Activated CD4-positive, alpha-beta memory T cell treated with anti-CD3 and anti-CD28 coated beads, Interleukin-2, amount 10 ng/mL, durations not matched to agents 7 days and 5 days (primary cell): ENCODE measurements around the gene CCNJ. TPM values are rescaled to one million over a fixed set of nuclear protein-coding genes. Genes with fewer than 3 reads are reported as not detected.
"Not testable (repeated sequence)": the region's sequence is repeated elsewhere in the genome, so short reads cannot be mapped to it uniquely, and the experiment has no call there.

ENCODE experiments used
- CTCF ChIA-PET: fragments of 350-600 bp; sonication (Branson Sonifier 250); formaldehyde crosslinking; loops from one replicate; lab custom pipeline; 2021; ENCODE audit warnings: antibody characterized with exemption, inconsistent platforms; lab: Charles Lee
- POLR2A ChIA-PET: fragments of 350-600 bp; sonication (Branson Sonifier 250); formaldehyde crosslinking; loops from one replicate; lab custom pipeline; 2021; ENCODE audit warnings: antibody characterized with exemption; lab: Charles Lee
- DNase-seq: peaks from one replicate; pipeline ENCODE4 v3.0.0-alpha.2; 2020
- H3K27ac Mint-ChIP-seq: one replicate; pipeline ENCODE4 v1.8.0; 2021; ENCODE audit warnings: mild to moderate bottlenecking, mixed read lengths
- H3K27me3 Mint-ChIP-seq: one replicate; pipeline ENCODE4 v1.8.0; 2021; ENCODE audit warnings: mixed read lengths
- H3K36me3 Mint-ChIP-seq: one replicate; pipeline ENCODE4 v1.8.0; 2021; ENCODE audit warnings: low read depth, mixed read lengths
- H3K4me1 Mint-ChIP-seq: one replicate; pipeline ENCODE4 v1.8.0; 2021; ENCODE audit warnings: mixed read lengths
- H3K4me3 Mint-ChIP-seq: one replicate; pipeline ENCODE4 v1.8.0; 2021; ENCODE audit warnings: mild to moderate bottlenecking, mixed read lengths
- H3K9me3 Mint-ChIP-seq: one replicate; pipeline ENCODE4 v1.8.0; 2021; ENCODE audit warnings: mixed read lengths
- total RNA-seq, 2 experiments: library from RNA; stranded (reverse); gene quantifications; one replicate each; pipeline ENCODE4 v1.2.3, GENCODE V29; 2021

CCNJ gene
- total RNA-seq, 2 experiments from 2014 or later: 4.7 to 5.6 TPM

- Mint-ChIP-seq H3K36me3 (no peaks in the 10 kb centered on the region), H3K4me3 (no peak overlapping the region), H3K27ac (no peak overlapping the region), H3K9me3 (no peaks in the 10 kb centered on the region), H3K27me3 (peaks cover 22% of the 10 kb centered on the region), H3K4me1 (peaks cover 6% of the 10 kb centered on the region)
- DNase-seq: no peak
- ChIA-PET CTCF (interaction anchor here (0.8 kb wide), 1 partner anchor 191 kb away, joined by 5 read pairs; no protein-coding TSS in a partner anchor), POLR2A (interaction anchor here (0.8 kb wide), 1 partner anchor 132 kb away, joined by 3 read pairs; no protein-coding TSS in a partner anchor)
Observed at GRCh38 chr10:96038476-96039387, 4.7 kb upstream of the CCNJ start.

- ChIA-PET CTCF (interaction anchor here (0.7 kb wide), 1 partner anchor 1618 kb away, joined by 3 read pairs; no protein-coding TSS in a partner anchor), POLR2A (no interaction called here)
- H3K4me3 Mint-ChIP-seq: no peak overlapping the region
- DNase-seq: no peak
- H3K27ac Mint-ChIP-seq: no peak overlapping the region
- H3K4me1 Mint-ChIP-seq: peaks cover 21% of the 10 kb centered on the region
- peaks cover 7% of the 10 kb centered on the region for H3K36me3 Mint-ChIP-seq
- H3K27me3 Mint-ChIP-seq: peaks cover 16% of the 10 kb centered on the region
- H3K9me3 Mint-ChIP-seq: no peaks in the 10 kb centered on the region
Observed at GRCh38 chr10:96041146-96041545, 2.2 kb upstream of the CCNJ start.

- Mint-ChIP-seq H3K27me3 (no peaks in the 10 kb centered on the region), H3K27ac (peak overlapping the region; percentile 63)
Observed at GRCh38 chr10:96043893-96044715, 721 bp downstream of the CCNJ start.

GRCh38 chr10:96044736-96045135, 1.4 kb downstream of the CCNJ start:
- Mint-ChIP-seq H3K4me1 (peaks cover 39% of the 10 kb centered on the region), H3K9me3 (no peaks in the 10 kb centered on the region), H3K27ac (no peak overlapping the region), H3K27me3 (no peaks in the 10 kb centered on the region), H3K4me3 (peak overlapping the region; percentile 88), H3K36me3 (peaks cover 32% of the 10 kb centered on the region)
- DNase-seq: no peak
- ChIA-PET POLR2A (interaction anchor here (1.5 to 3.6 kb wide), 3 partner anchors 18 to 85 kb away, joined by 6 to 33 read pairs (median 27); partner anchors contain the start of gene ZNF518A), CTCF (interaction anchor here (1.4 kb wide), 1 partner anchor 45 kb away, joined by 4 read pairs; no protein-coding TSS in a partner anchor)

More at GRCh38 chr10:96043893-96044715, 721 bp downstream of the CCNJ start:
- H3K9me3 Mint-ChIP-seq: no peaks in the 10 kb centered on the region
- H3K4me1 Mint-ChIP-seq: peaks cover 39% of the 10 kb centered on the region
- peak; percentile 52 for DNase-seq
- ChIA-PET CTCF (interaction anchor here (0.7 to 1.7 kb wide), 4 partner anchors 45 to 350 kb away, joined by 4 read pairs; partner anchors contain the start of gene TCTN3), POLR2A (interaction anchor here (1.5 to 3.6 kb wide), 3 partner anchors 19 to 86 kb away, joined by 6 to 33 read pairs (median 27); partner anchors contain the start of gene ZNF518A)
- peak overlapping the region; percentile 88 for H3K4me3 Mint-ChIP-seq
- peaks cover 29% of the 10 kb centered on the region for H3K36me3 Mint-ChIP-seq

GRCh38 chr10:96046546-96046945, 3.2 kb downstream of the CCNJ start:
- no peak overlapping the region for H3K4me3 Mint-ChIP-seq
- H3K27ac Mint-ChIP-seq: no peak overlapping the region
- no peak for DNase-seq
- H3K36me3 Mint-ChIP-seq: peaks cover 46% of the 10 kb centered on the region
- no peaks in the 10 kb centered on the region for H3K9me3 Mint-ChIP-seq
- peaks cover 39% of the 10 kb centered on the region for H3K4me1 Mint-ChIP-seq
- CTCF ChIA-PET: interaction anchor here (0.9 to 1.3 kb wide), 2 partner anchors 84 to 353 kb away, joined by 3 to 4 read pairs; partner anchors contain the start of genes TCTN3 and ZNF518A
- POLR2A ChIA-PET: interaction anchor here (0.9 to 1.1 kb wide), 2 partner anchors 43 to 84 kb away, joined by 4 to 5 read pairs; partner anchors contain the start of gene ZNF518A
- H3K27me3 Mint-ChIP-seq: no peaks in the 10 kb centered on the region

- Mint-ChIP-seq H3K27ac (no peak overlapping the region), H3K9me3 (no peaks in the 10 kb centered on the region), H3K27me3 (no peaks in the 10 kb centered on the region), H3K36me3 (peaks cover 52% of the 10 kb centered on the region), H3K4me3 (no peak overlapping the region), H3K4me1 (peaks cover 43% of the 10 kb centered on the region)
- DNase-seq: no peak
- CTCF ChIA-PET: interaction anchor here (0.9 to 1.3 kb wide), 2 partner anchors 83 to 353 kb away, joined by 3 to 4 read pairs; partner anchors contain the start of genes TCTN3 and ZNF518A
- POLR2A ChIA-PET: interaction anchor here (0.9 to 1.1 kb wide), 2 partner anchors 42 to 83 kb away, joined by 4 to 5 read pairs; partner anchors contain the start of gene ZNF518A
Observed at GRCh38 chr10:96047004-96047649, 3.7 kb downstream of the CCNJ start.

- H3K27me3 Mint-ChIP-seq, H3K27ac Mint-ChIP-seq, H3K4me3 Mint-ChIP-seq, H3K9me3 Mint-ChIP-seq, POLR2A ChIA-PET, DNase-seq: not testable (repeated sequence)
- Mint-ChIP-seq H3K36me3 (peaks cover 60% of the 10 kb centered on the region), H3K4me1 (peaks cover 37% of the 10 kb centered on the region)
- CTCF ChIA-PET: interaction anchor here (1.3 kb wide), 1 partner anchor 82 kb away, joined by 4 read pairs; the partner anchor contains the start of gene ZNF518A
Observed at GRCh38 chr10:96047925-96048324, 4.5 kb downstream of the CCNJ start.

GRCh38 chr10:96049340-96049739, 6.0 kb downstream of the CCNJ start:
- H3K27me3 Mint-ChIP-seq: no peaks in the 10 kb centered on the region
- H3K36me3 Mint-ChIP-seq: peaks cover 68% of the 10 kb centered on the region
- H3K4me1 Mint-ChIP-seq: peaks cover 43% of the 10 kb centered on the region
- ChIA-PET CTCF (interaction anchor here (0.7 kb wide), 1 partner anchor 672 kb away, joined by 3 read pairs; no protein-coding TSS in a partner anchor), POLR2A (no interaction called here)
- no peak overlapping the region for H3K4me3 Mint-ChIP-seq
- H3K27ac Mint-ChIP-seq: no peak overlapping the region
- DNase-seq: no peak
- no peaks in the 10 kb centered on the region for H3K9me3 Mint-ChIP-seq

GRCh38 chr10:96053985-96054384, 10.6 kb downstream of the CCNJ start:
- no peaks in the 10 kb centered on the region for H3K27me3 Mint-ChIP-seq
- ChIA-PET POLR2A (interaction anchor here (1.3 kb wide), 1 partner anchor 75 kb away, joined by 3 read pairs; no protein-coding TSS in a partner anchor), CTCF (interaction anchor here (2.1 kb wide), 1 partner anchor 37 kb away, joined by 6 read pairs; no protein-coding TSS in a partner anchor)
- no peak overlapping the region for H3K4me3 Mint-ChIP-seq
- no peak for DNase-seq
- no peak overlapping the region for H3K27ac Mint-ChIP-seq
- H3K36me3 Mint-ChIP-seq: peaks cover 78% of the 10 kb centered on the region
- H3K9me3 Mint-ChIP-seq: no peaks in the 10 kb centered on the region
- H3K4me1 Mint-ChIP-seq: peaks cover 21% of the 10 kb centered on the region

GRCh38 chr10:96056787-96057186, 13.4 kb downstream of the CCNJ start:
- ChIA-PET CTCF (no interaction called here), POLR2A (interaction anchor here (1.9 kb wide), 1 partner anchor 33 kb away, joined by 6 read pairs; no protein-coding TSS in a partner anchor)
- Mint-ChIP-seq H3K4me1 (peaks cover 24% of the 10 kb centered on the region), H3K36me3 (peaks cover 80% of the 10 kb centered on the region), H3K4me3 (no peak overlapping the region), H3K27ac (no peak overlapping the region), H3K27me3 (no peaks in the 10 kb centered on the region), H3K9me3 (no peaks in the 10 kb centered on the region)
- no peak for DNase-seq

GRCh38 chr10:96061232-96061631, 17.8 kb downstream of the CCNJ start:
- POLR2A ChIA-PET: interaction anchor here (0.6 kb wide), 1 partner anchor 69 kb away, joined by 3 read pairs; the partner anchor contains the start of gene ZNF518A
- H3K9me3 Mint-ChIP-seq: peaks cover 10% of the 10 kb centered on the region
- H3K36me3 Mint-ChIP-seq: peaks cover 77% of the 10 kb centered on the region
- H3K4me3 Mint-ChIP-seq: no peak overlapping the region
- DNase-seq: no peak
- no peak overlapping the region for H3K27ac Mint-ChIP-seq
- CTCF ChIA-PET: no interaction called here
- no peaks in the 10 kb centered on the region for H3K27me3 Mint-ChIP-seq
- H3K4me1 Mint-ChIP-seq: peaks cover 46% of the 10 kb centered on the region
